NCI-H1436 treated with DMSO at 0.1 percent for 48 hours (cell line): ENCODE data around the gene TEX2.

Experiments used
- DNase-seq: peaks from one replicate; lab custom pipeline; 2025; lab: John Stamatoyannopoulos, UW

Gene TEX2

GRCh38 chr17:64269687-64270649 lies 6.9 kb upstream of the TEX2 start:
- DNase-seq = no peak

DNA sequence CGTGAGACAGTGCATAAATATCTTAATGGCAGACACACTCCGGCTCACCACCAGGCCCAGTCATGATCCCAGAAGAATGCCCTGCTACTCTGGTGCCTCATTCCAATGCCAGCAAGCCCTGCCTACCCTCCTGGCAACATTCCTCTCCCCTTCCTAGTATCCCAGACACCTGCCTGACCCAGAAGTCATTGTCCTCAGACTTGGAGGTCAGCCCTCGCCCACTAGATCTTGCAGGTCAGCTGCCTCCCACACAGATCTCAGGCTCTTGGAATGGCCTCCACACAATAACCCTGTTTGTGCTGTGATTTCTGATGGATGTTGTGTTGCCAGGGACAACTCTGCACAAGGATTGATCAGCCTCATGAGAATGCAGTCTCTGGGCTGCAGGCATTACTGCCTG lies 1.8 kb upstream of the TEX2 start:
- no peak for DNase-seq

- no peak for DNase-seq
Observed at GRCh38 chr17:64262198-64262999, 661 bp downstream of the TEX2 start.

DNA sequence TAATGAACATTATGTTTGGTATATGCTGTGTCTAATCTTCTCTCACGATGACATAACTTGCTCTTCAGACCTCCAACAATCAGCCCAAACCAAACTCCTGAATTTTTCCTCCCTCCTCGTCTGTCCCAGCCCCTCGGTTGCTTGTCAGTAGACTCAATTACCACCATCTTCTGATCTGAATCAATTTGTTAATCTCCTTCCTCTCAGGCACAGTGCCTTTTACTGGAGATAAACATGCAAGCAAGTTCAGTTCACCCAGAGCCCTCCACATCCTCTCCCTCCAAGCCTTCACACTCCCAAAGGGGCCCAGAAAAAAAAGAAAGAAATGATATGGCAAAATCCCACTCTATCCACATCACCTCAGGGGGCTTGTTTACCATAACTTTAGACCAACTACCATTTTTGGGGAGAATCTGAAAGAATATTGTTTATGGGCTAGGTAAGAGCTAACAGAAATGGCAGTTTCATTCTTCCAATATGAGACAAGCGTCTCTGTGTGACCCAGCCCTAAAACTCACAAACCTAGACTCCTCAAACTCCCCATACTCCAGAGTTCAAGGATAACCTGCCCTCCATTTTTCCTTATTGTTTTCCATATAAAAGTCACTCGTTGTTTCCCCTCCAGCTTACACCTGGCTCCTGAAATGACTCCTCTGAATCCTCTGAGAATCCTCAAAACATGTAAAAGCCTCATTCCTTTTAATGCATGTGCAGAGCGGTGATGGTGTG lies 1.5 kb downstream of the TEX2 start:
- no peak for DNase-seq

DNA sequence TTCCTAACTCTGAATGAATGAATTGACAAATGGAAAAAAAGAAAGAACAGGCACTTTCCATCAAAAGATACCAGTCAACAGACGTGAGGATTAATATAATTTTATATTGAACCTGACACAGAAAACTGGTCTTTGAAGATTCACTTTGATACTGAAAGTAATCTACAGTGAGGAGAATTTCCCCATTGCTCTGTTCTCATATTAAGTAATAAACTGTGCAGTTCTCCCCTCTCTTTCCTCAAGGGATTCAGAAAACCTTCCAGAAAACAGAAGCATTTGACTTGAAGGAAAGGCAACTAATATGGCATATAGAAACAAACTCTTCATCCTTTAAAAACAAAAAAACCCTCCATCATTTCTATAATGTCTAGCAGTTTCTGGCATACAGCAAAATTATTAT lies 2.2 kb downstream of the TEX2 start:
- no peak for DNase-seq

DNA sequence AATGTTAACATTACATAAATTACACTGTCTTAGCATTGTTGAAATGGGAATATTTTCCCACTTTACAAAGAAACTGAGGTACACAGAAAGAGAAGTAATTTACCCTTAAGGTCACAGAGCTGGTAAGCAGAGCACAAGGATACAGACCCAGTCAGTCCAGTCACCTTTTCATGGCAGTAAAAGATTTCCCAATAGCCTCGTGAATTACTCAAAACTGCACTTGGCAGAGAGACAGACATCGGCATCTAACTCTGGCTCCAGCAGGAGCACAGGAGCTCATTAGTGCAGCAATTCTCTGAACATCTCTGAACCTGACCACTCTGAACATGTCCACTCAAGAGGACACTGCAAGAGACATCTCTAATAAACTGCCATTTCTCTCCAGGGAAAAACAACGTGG lies 3.1 kb downstream of the TEX2 start:
- DNase-seq = no peak

DNA sequence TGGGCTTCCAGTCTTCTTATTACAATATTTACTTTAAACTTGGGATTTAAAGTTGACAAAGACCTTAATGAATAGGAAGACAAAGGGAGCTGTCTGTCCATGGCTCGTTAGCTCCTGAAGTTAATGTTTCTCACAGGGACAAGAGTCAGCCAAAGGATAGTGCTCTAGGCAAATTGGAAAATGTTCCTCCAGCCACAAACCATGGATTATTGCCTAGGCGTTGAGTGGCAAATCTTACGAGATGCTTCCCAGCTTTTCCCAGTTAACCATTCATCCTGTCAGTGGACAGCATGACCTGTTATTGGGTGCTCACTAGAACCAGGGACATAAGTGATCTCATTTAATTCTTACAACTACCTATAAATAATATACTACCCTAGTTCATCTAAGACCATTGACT lies 3.6 kb downstream of the TEX2 start:
- DNase-seq = no peak

GRCh38 chr17:64256913-64257807 lies 5.9 kb downstream of the TEX2 start:
- no peak for DNase-seq

GRCh38 chr17:64255764-64256163 lies 7.3 kb downstream of the TEX2 start:
- DNase-seq = no peak

- DNase-seq = no peak
Observed at GRCh38 chr17:64254755-64255154, 8.3 kb downstream of the TEX2 start.

- no peak for DNase-seq
Observed at GRCh38 chr17:64253470-64253869, 9.6 kb downstream of the TEX2 start.

DNA sequence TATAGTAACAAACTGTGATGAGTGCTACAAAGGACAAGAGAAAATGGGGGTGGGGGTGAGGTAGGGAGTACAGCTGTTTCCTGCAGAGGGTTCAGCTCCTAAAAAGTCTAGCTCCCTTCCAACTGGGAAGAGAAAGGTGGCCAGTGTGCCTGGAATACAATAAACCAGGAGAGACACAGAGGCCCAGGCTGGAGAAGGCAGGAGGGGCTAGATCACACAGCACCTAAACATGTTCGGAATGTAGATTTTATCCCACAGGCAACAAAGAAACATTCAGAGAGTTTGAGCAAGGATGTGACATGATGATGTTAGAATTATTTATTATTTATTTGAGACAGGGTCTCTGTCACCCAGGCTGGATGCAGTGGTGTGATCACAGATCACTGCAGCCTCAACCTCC lies 10.2 kb downstream of the TEX2 start:
- DNase-seq = no peak

GRCh38 chr17:64250233-64250835 lies 12.7 kb downstream of the TEX2 start:
- no peak for DNase-seq

DNA sequence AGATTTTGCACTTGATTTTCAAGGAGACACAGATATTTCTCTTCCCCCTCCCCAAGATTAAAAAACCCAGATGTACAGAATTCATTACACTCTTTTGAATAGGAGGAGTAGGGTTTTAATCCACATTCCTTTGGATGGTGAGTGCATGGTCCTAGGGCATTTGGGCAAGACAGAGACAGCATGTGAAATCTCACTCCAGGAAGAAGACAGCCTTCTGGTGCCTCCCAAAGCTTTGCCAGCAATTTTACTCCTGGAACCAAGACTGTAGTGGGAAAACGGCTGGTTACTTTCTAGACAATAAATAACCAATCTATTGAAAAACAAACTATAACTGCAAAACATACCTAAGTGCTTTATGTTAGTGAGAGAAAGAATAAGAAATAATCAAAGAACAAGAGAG lies 15.2 kb downstream of the TEX2 start:
- no peak for DNase-seq

- no peak for DNase-seq
Observed at GRCh38 chr17:64245218-64246145, 17.6 kb downstream of the TEX2 start.

DNA sequence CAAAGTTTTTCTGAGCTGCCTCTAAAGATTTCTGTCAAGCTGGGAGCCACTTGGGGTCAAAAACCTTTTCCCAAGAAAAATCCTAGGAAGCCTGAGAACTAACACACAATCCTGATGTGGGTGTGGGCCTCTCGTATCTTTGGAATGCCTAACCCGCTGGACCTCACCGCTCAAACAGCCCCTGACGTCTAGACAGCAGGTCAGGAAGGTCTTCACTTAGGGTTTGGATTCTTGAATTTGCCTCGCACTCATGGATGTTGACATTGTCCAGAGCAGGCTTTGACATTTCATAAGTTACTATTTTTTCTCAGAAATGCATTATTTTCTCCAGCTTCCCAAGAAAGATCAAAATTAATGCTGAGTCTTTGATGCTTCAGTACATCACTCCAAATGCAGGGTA lies 18.9 kb downstream of the TEX2 start:
- DNase-seq = no peak

GRCh38 chr17:64243340-64243739 lies 19.7 kb downstream of the TEX2 start:
- no peak for DNase-seq

GRCh38 chr17:64242633-64243032 lies 20.4 kb downstream of the TEX2 start:
- no peak for DNase-seq

DNA sequence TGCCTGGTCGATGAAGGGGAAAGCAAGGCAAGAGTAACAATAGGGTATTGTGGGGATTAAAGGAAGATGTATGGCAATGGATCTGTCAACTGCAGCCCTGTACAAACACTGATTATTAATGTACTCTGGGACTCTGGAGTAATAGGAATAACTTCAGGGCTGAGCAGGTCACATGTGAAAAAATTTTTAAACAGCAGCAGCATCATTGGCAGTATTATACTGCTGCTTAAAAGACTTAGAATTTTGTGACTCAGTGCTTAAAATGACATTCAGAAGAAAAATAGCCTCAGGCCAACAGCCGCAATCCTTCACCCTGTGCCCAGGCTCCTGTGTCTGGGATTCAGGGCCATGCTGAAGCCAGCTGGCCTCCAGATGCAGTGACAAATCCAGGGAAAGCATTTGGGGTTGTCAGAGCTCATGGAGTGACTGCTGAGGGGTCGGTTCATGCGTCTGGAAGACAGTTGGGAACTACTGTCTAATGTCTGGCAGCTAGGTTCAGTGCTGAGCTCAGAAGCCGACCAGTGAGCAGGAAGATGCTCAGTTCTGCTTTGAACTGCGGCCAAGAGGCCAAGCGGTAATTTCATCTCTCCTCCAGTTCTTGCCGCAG lies 22.2 kb downstream of the TEX2 start:
- DNase-seq = no peak
